ENCODE measurements around the gene ATF6. TPM values are rescaled to one million over a fixed set of nuclear protein-coding genes. Genes with fewer than 3 reads are reported as not detected.
"Not testable (repeated sequence)": the region's sequence is repeated elsewhere in the genome, so short reads cannot be mapped to it uniquely, and the experiment has no call there.

The ATF6 gene
- total and polyA plus RNA-seq, 2 donors (not counting 3 experiments of a cell fraction or from before 2014, with no cell fraction given): 24.9 to 40.3 TPM

GRCh38 chr1:161805399-161806197 lies 39.5 kb downstream of the ATF6 start:
- DNase-seq (ENCODE audit: low read depth, low spot score) (no peak), FAIRE-seq (no peak)
- Histone ChIP-seq H3K36me3 (ENCODE audit: control insufficient read depth in 2 of 2, extremely low read depth in 1 of 2, insufficient read depth in 2 of 2, low read length in 2 of 2) (peaks cover 4 to 9% of the 10 kb centered on the region in 2 experiments), H3K9me3 (replicated peaks; ENCODE audit: control insufficient read depth, insufficient read depth, low read length) (no peaks in the 10 kb centered on the region), H2AFZ (ENCODE audit: low read depth, low read length) (no peak overlapping the region), H3K9ac (replicated peaks; ENCODE audit: extremely low read depth, insufficient read depth, low read length) (no peak overlapping the region), H3K27ac (ENCODE audit: insufficient read depth, low read depth, low read length) (no peak overlapping the region), H3K4me1 (ENCODE audit: control insufficient read depth, extremely low read depth, insufficient read depth, low read length) (no peaks in the 10 kb centered on the region), H3K9me1 (replicated peaks; ENCODE audit: control insufficient read depth, extremely low read depth, insufficient read depth, low read length) (no peaks in the 10 kb centered on the region), H4K20me1 (replicated peaks; ENCODE audit: control insufficient read depth, extremely low read depth, insufficient read depth, low read length) (peaks cover 2% of the 10 kb centered on the region), H3K4me2 (ENCODE audit: insufficient read depth, low read length) (no peak overlapping the region), H3K27me3 (ENCODE audit: control insufficient read depth in 2 of 2, insufficient read depth in 2 of 2, low read length in 2 of 2) (no peaks in the 10 kb centered on the region), H3K79me2 (ENCODE audit: control insufficient read depth, insufficient read depth, low read length) (peaks cover 3% of the 10 kb centered on the region), H3K4me3 (replicated peaks in 1 of 3; ENCODE audit: insufficient read depth in 1 of 3, low read depth in 1 of 3, low read length in 3 of 3) (no peak overlapping the region)
- ChIA-PET CTCF (no interaction called here), POLR2A (no interaction called here)
- intact Hi-C loops (cut with micrococcal nuclease): no loop called here
- dilution Hi-C loops (cut with MboI; ENCODE audit: extremely low pct_ligation_motif_present, low sequenced_read_pairs): no loop called here
- TF ChIP-seq GATA2 (IDR thresholded peaks at IDR 0.05; ENCODE audit: insufficient read depth, insufficient read length, low read depth, low read length) (no peak), POLR2AphosphoS5 (IDR thresholded peaks at IDR 0.05; ENCODE audit: insufficient read depth, low read depth, low read length) (no peak), FOS (IDR thresholded peaks at IDR 0.05; ENCODE audit: borderline replicate concordance, insufficient read depth, low read length) (no peak), JUN (IDR thresholded peaks at IDR 0.05; ENCODE audit: borderline replicate concordance, insufficient read depth, insufficient read length, low read depth) (no peak), MAX (IDR thresholded peaks at IDR 0.05; ENCODE audit: insufficient read depth, insufficient read length) (no peak), MYC (IDR thresholded peaks at IDR 0.05; ENCODE audit: low read depth, low read length) (no peak), POLR2A (IDR thresholded peaks at IDR 0.05; ENCODE audit: low read depth, low read length) (no peak), CTCF (IDR thresholded peaks at IDR 0.05; ENCODE audit: extremely low read depth in 1 of 2, insufficient read depth in 1 of 2, low read depth in 1 of 2, low read length in 2 of 2) (no peak), EZH2 (IDR thresholded peaks at IDR 0.05; ENCODE audit: borderline replicate concordance, low read depth, low read length, severe bottlenecking) (no peak)
- BruUV-seq (replicated peaks): no TSS peak

- CTCF ChIA-PET: interaction anchor here (2.2 kb wide), 1 partner anchor 228 kb away, joined by 12 read pairs; no protein-coding TSS in a partner anchor
- H3K4me1 ChIP-seq (ENCODE audit: control insufficient read depth, extremely low read depth, insufficient read depth, low read length); H4K20me1 ChIP-seq (replicated peaks; ENCODE audit: control insufficient read depth, extremely low read depth, insufficient read depth, low read length); H3K4me3 ChIP-seq (replicated peaks in 1 of 3; ENCODE audit: insufficient read depth in 1 of 3, low read depth in 1 of 3, low read length in 3 of 3); POLR2A ChIA-PET; H3K36me3 ChIP-seq (ENCODE audit: control insufficient read depth in 2 of 2, extremely low read depth in 1 of 2, insufficient read depth in 2 of 2, low read length in 2 of 2); H2AFZ ChIP-seq (ENCODE audit: low read depth, low read length); BruUV-seq (replicated peaks); H3K9ac ChIP-seq (replicated peaks; ENCODE audit: extremely low read depth, insufficient read depth, low read length); DNase-seq (ENCODE audit: low read depth, low spot score); H3K4me2 ChIP-seq (ENCODE audit: insufficient read depth, low read length); dilution Hi-C loops (cut with MboI; ENCODE audit: extremely low pct_ligation_motif_present, low sequenced_read_pairs); FAIRE-seq; H3K27me3 ChIP-seq (ENCODE audit: control insufficient read depth in 2 of 2, insufficient read depth in 2 of 2, low read length in 2 of 2); H3K9me3 ChIP-seq (replicated peaks; ENCODE audit: control insufficient read depth, insufficient read depth, low read length); intact Hi-C loops (cut with micrococcal nuclease); H3K27ac ChIP-seq (ENCODE audit: insufficient read depth, low read depth, low read length); H3K9me1 ChIP-seq (replicated peaks; ENCODE audit: control insufficient read depth, extremely low read depth, insufficient read depth, low read length): not testable (repeated sequence)
- peaks cover 13% of the 10 kb centered on the region for H3K79me2 ChIP-seq (ENCODE audit: control insufficient read depth, insufficient read depth, low read length)
These were observed 43.1 kb downstream of the ATF6 start for GRCh38 chr1:161809202-161809601.

All from endothelial cell of umbilical vein (primary cell).